Uterus (tissue), 2 donors: ENCODE results near the gene NPR1.
"Not testable (repeated sequence)": the region's sequence is repeated elsewhere in the genome, so short reads cannot be mapped to it uniquely, and the experiment has no call there.

ENCODE experiments used
- POLR2A ChIP-seq, 2 donors: fragments of 450-650 bp; IDR thresholded peaks; one replicate each; pipeline ENCODE4 v1.6.1; 2016; ENCODE audit warnings: antibody characterized with exemption in 2 of 2, mild to moderate bottlenecking in 1 of 2, moderate library complexity in 1 of 2
- TF ChIP-seq, protein P1 (sequence below), 4 experiments: fragments of 200-600 bp in 2 of 4; fragments of 450-650 bp in 2 of 4; sonication (generic) in 2 of 4; IDR thresholded peaks; one replicate each; pipeline ENCODE4 v1.5.1; 2016 to 2019; ENCODE audit warnings: antibody characterized with exemption in 4 of 4, mild to moderate bottlenecking in 2 of 4, moderate library complexity in 1 of 4

DNA sequence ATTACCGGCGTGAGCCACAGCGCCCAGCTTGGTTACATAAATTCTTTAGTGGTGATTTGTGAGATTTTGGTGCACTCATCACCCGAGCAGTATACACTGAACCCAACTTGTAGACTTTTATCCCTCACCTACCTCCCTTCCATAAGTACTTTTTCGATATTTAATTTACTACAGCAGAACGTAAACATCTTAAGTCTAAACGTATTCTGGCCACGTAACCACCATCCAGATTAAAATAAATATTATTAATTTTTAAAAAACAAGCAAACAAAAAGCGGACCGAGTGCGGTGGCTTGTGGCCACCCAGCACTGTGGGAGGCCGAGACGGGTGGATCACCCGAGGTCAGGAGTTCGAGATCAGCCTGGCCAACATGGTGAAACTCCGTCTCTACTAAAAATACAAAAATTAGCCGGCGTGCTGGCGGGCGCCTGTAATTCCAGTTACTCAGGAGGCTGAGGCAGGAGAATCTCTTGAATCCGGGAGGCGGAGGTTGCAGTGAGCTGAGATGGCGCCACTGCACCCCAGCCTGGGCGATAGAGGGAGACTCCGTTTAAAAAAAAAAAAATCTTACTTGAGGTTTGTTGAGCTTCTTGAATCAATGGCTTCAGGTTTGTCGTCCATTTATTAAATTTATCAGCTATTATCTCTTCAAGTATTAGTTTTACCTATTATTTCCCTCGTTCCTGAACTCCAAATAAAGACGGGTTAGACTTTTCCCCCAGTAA lies 6.7 kb upstream of the NPR1 start:
- not testable (repeated sequence) for TF ChIP-seq POLR2A (IDR thresholded peaks at IDR 0.05)
- TF ChIP-seq, protein P1, sequence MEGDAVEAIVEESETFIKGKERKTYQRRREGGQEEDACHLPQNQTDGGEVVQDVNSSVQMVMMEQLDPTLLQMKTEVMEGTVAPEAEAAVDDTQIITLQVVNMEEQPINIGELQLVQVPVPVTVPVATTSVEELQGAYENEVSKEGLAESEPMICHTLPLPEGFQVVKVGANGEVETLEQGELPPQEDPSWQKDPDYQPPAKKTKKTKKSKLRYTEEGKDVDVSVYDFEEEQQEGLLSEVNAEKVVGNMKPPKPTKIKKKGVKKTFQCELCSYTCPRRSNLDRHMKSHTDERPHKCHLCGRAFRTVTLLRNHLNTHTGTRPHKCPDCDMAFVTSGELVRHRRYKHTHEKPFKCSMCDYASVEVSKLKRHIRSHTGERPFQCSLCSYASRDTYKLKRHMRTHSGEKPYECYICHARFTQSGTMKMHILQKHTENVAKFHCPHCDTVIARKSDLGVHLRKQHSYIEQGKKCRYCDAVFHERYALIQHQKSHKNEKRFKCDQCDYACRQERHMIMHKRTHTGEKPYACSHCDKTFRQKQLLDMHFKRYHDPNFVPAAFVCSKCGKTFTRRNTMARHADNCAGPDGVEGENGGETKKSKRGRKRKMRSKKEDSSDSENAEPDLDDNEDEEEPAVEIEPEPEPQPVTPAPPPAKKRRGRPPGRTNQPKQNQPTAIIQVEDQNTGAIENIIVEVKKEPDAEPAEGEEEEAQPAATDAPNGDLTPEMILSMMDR (IDR thresholded peaks at IDR 0.05) = peak in 1 of 4 experiments; percentile 21
